ENCODE measurements around the gene FBH1. TPM values are rescaled to one million over a fixed set of nuclear protein-coding genes. Genes with fewer than 3 reads are reported as not detected.
"Not testable (repeated sequence)": the region's sequence is repeated elsewhere in the genome, so short reads cannot be mapped to it uniquely, and the experiment has no call there.

FBH1 gene
- total RNA-seq, 1 experiment from 2014 or later: 22.0 TPM

DNA sequence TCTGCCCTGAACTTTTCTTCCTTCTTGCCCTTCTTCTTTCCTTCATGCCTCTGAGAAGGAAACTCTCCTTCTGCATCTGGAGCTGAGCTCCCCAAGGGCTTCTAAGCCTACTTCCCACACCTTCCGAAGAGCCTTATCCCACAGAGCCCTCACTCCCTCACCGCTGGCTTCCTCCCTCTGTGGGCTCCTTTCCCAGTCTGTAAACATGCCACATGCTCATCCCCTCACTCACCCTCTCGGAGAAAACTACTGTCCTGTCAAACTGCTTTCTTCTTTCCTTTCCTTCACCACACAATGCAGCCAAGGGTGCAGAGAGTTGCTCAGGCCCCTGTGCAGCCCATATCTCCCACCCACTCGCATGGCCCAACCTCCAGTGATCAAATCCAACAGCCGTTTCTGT, 18.4 kb upstream of the FBH1 start:
- ATAC-seq: peak; percentile 88
- no peak overlapping the region for H3K4me3 ChIP-seq (ENCODE audit: low read length)
- 0 out of 2 replicates have a peak overlapping the region, but pooled peaks have one; percentile 5 for H3K27ac ChIP-seq (ENCODE audit: low read length)
- H3K9me2 ChIP-seq (replicated peaks; ENCODE audit: low read length): no peaks in the 10 kb centered on the region
- CTCF ChIA-PET: no interaction called here
- TF ChIP-seq EZH2 (IDR thresholded peaks at IDR 0.05; ENCODE audit: low read length, unreplicated experiment) (no peak), CTCF (conservative IDR thresholded peaks at IDR 0.05; ENCODE audit: low read depth, low read length) (no peak), EZH2phosphoT487 (IDR thresholded peaks at IDR 0.05; ENCODE audit: borderline replicate concordance, low read length) (no peak)
- POLR2A ChIA-PET (ENCODE audit: unreplicated experiment): interaction anchor here (0.5 kb wide), 1 partner anchor 160 kb away, joined by 3 read pairs; no protein-coding TSS in a partner anchor
- no peak overlapping the region for H2AFZ ChIP-seq (ENCODE audit: low read length)
- H3F3A ChIP-seq (ENCODE audit: low read length, unreplicated experiment): no peaks in the 10 kb centered on the region
- H3K79me2 ChIP-seq (ENCODE audit: low read length): no peaks in the 10 kb centered on the region
- H3K4me2 ChIP-seq (ENCODE audit: low read length): peak overlapping the region; percentile 48; the same call in 1 of the 2 replicates
- DNase-seq: peak; percentile 49
- H3K9me3 ChIP-seq (ENCODE audit: low read length): no peaks in the 10 kb centered on the region
- no peaks in the 10 kb centered on the region for H3K27me3 ChIP-seq (ENCODE audit: low read length)
- H3K9ac ChIP-seq (ENCODE audit: low read length): no peak overlapping the region
- peaks cover 3% of the 10 kb centered on the region; the same call in 1 of the 2 replicates for H3K4me1 ChIP-seq (ENCODE audit: insufficient read depth, low read length)
- no peaks in the 10 kb centered on the region for H3K36me3 ChIP-seq (ENCODE audit: low read depth, low read length)
- H4K20me1 ChIP-seq (ENCODE audit: low read length): no peaks in the 10 kb centered on the region
- no TSS peak for BruUV-seq (replicated peaks)
- intact Hi-C loops (cut with micrococcal nuclease): no loop called here

GRCh38 chr10:5873515-5873995, 16.5 kb upstream of the FBH1 start:
- Histone ChIP-seq H3K9me3 (ENCODE audit: low read length) (no peaks in the 10 kb centered on the region), H3K4me3 (ENCODE audit: low read length) (no peak overlapping the region), H3K36me3 (ENCODE audit: low read depth, low read length) (no peaks in the 10 kb centered on the region), H3F3A (ENCODE audit: low read length, unreplicated experiment) (no peaks in the 10 kb centered on the region), H3K27me3 (ENCODE audit: low read length) (no peaks in the 10 kb centered on the region), H3K4me1 (ENCODE audit: insufficient read depth, low read length) (peaks cover 3% of the 10 kb centered on the region; the same call in 1 of the 2 replicates), H2AFZ (ENCODE audit: low read length) (no peak overlapping the region), H4K20me1 (ENCODE audit: low read length) (no peaks in the 10 kb centered on the region), H3K4me2 (ENCODE audit: low read length) (no peak overlapping the region), H3K79me2 (ENCODE audit: low read length) (no peaks in the 10 kb centered on the region), H3K9ac (ENCODE audit: low read length) (no peak overlapping the region), H3K9me2 (replicated peaks; ENCODE audit: low read length) (no peaks in the 10 kb centered on the region), H3K27ac (ENCODE audit: low read length) (no peak overlapping the region)
- no TSS peak for BruUV-seq (replicated peaks)
- ChIA-PET POLR2A (ENCODE audit: unreplicated experiment) (no interaction called here), CTCF (interaction anchor here (0.6 to 1.0 kb wide), 3 partner anchors 16 to 250 kb away, joined by 3 to 8 read pairs (median 3); partner anchors contain the start of genes ANKRD16, FBH1 and TASOR2)
- TF ChIP-seq EZH2 (IDR thresholded peaks at IDR 0.05; ENCODE audit: low read length, unreplicated experiment): no peak
- TF ChIP-seq CTCF (conservative IDR thresholded peaks at IDR 0.05; ENCODE audit: low read depth, low read length): peak; percentile 57
- TF ChIP-seq EZH2phosphoT487 (IDR thresholded peaks at IDR 0.05; ENCODE audit: borderline replicate concordance, low read length): no peak
- DNase-seq (peak; percentile 59), ATAC-seq (peak; percentile 66)
- intact Hi-C loops (cut with micrococcal nuclease): loop anchor here (1.0 to 2.0 kb wide), 2 partner anchors 63 to 86 kb away; no protein-coding TSS in a partner anchor

GRCh38 chr10:5876181-5876768, 13.8 kb upstream of the FBH1 start:
- intact Hi-C loops (cut with micrococcal nuclease): no loop called here
- ChIA-PET POLR2A (ENCODE audit: unreplicated experiment) (interaction anchor here (0.6 kb wide), 1 partner anchor 272 kb away, joined by 3 read pairs; no protein-coding TSS in a partner anchor), CTCF (no interaction called here)
- peaks cover 3% of the 10 kb centered on the region; the same call in 1 of the 2 replicates for H3K4me1 ChIP-seq (ENCODE audit: insufficient read depth, low read length)
- ATAC-seq (no peak), DNase-seq (no peak)
- no TSS peak for BruUV-seq (replicated peaks)
- H3K9ac ChIP-seq (ENCODE audit: low read length): no peak overlapping the region
- H4K20me1 ChIP-seq (ENCODE audit: low read length): no peaks in the 10 kb centered on the region
- no peaks in the 10 kb centered on the region for H3K36me3 ChIP-seq (ENCODE audit: low read depth, low read length)
- TF ChIP-seq EZH2phosphoT487 (IDR thresholded peaks at IDR 0.05; ENCODE audit: borderline replicate concordance, low read length) (no peak), CTCF (conservative IDR thresholded peaks at IDR 0.05; ENCODE audit: low read depth, low read length) (no peak), EZH2 (IDR thresholded peaks at IDR 0.05; ENCODE audit: low read length, unreplicated experiment) (no peak)
- no peaks in the 10 kb centered on the region for H3F3A ChIP-seq (ENCODE audit: low read length, unreplicated experiment)
- no peak overlapping the region for H3K4me3 ChIP-seq (ENCODE audit: low read length)
- H2AFZ ChIP-seq (ENCODE audit: low read length): no peak overlapping the region
- no peaks in the 10 kb centered on the region for H3K9me3 ChIP-seq (ENCODE audit: low read length)
- H3K27me3 ChIP-seq (ENCODE audit: low read length): no peaks in the 10 kb centered on the region
- no peaks in the 10 kb centered on the region for H3K9me2 ChIP-seq (replicated peaks; ENCODE audit: low read length)
- no peaks in the 10 kb centered on the region for H3K79me2 ChIP-seq (ENCODE audit: low read length)
- H3K27ac ChIP-seq (ENCODE audit: low read length): no peak overlapping the region
- H3K4me2 ChIP-seq (ENCODE audit: low read length): no peak overlapping the region

- H3F3A ChIP-seq (ENCODE audit: low read length, unreplicated experiment); H3K27ac ChIP-seq (ENCODE audit: low read length); H2AFZ ChIP-seq (ENCODE audit: low read length); ATAC-seq; H4K20me1 ChIP-seq (ENCODE audit: low read length); H3K9me3 ChIP-seq (ENCODE audit: low read length); intact Hi-C loops (cut with micrococcal nuclease); H3K79me2 ChIP-seq (ENCODE audit: low read length); DNase-seq; H3K4me3 ChIP-seq (ENCODE audit: low read length); H3K4me1 ChIP-seq (ENCODE audit: insufficient read depth, low read length); H3K4me2 ChIP-seq (ENCODE audit: low read length); H3K27me3 ChIP-seq (ENCODE audit: low read length); BruUV-seq (replicated peaks); CTCF ChIA-PET; H3K36me3 ChIP-seq (ENCODE audit: low read depth, low read length); H3K9ac ChIP-seq (ENCODE audit: low read length); H3K9me2 ChIP-seq (replicated peaks; ENCODE audit: low read length): not testable (repeated sequence)
- POLR2A ChIA-PET (ENCODE audit: unreplicated experiment): interaction anchor here (0.6 kb wide), 1 partner anchor 95 kb away, joined by 3 read pairs; no protein-coding TSS in a partner anchor
Observed at GRCh38 chr10:5877041-5877440, 13.0 kb upstream of the FBH1 start.
